Measurements from ENCODE around the gene ANKRD66.
"Not testable (repeated sequence)": the region's sequence is repeated elsewhere in the genome, so short reads cannot be mapped to it uniquely, and the experiment has no call there.

Gene ANKRD66

GRCh38 chr6:46756469-46757213 is 9.9 kb downstream of the ANKRD66 start:
- DNase-seq = peak; percentile 41

- DNase-seq = no peak
Measured at GRCh38 chr6:46757214-46757596, 10.5 kb downstream of the ANKRD66 start.

- no peak for DNase-seq
Measured at GRCh38 chr6:46758960-46759753, 12.4 kb downstream of the ANKRD66 start.

- no peak for DNase-seq
Measured at GRCh38 chr6:46760925-46761324, 14.2 kb downstream of the ANKRD66 start.

GRCh38 chr6:46763466-46763865 is 16.7 kb downstream of the ANKRD66 start:
- no peak for DNase-seq

GRCh38 chr6:46764280-46764679 is 17.5 kb downstream of the ANKRD66 start:
- DNase-seq = not testable (repeated sequence)

- no peak for DNase-seq
Measured at GRCh38 chr6:46764961-46765360, 18.2 kb downstream of the ANKRD66 start.

GRCh38 chr6:46772016-46772415 is 25.3 kb downstream of the ANKRD66 start:
- no peak for DNase-seq

GRCh38 chr6:46772762-46773161 is 26.0 kb downstream of the ANKRD66 start:
- peak; percentile 20 for DNase-seq

- DNase-seq = no peak
Measured at GRCh38 chr6:46773201-46773855, 26.6 kb downstream of the ANKRD66 start.

- DNase-seq = not testable (repeated sequence)
Measured at GRCh38 chr6:46774736-46775135, 28.0 kb downstream of the ANKRD66 start.

GRCh38 chr6:46776070-46776712 is 29.5 kb downstream of the ANKRD66 start:
- no peak for DNase-seq

- no peak for DNase-seq
Measured at GRCh38 chr6:46777476-46778346, 31.0 kb downstream of the ANKRD66 start.

GRCh38 chr6:46781478-46782378 is 35.0 kb downstream of the ANKRD66 start:
- DNase-seq = peak; percentile 52

- no peak for DNase-seq
Measured at GRCh38 chr6:46784535-46784934, 37.8 kb downstream of the ANKRD66 start.

GRCh38 chr6:46787871-46788540 is 41.3 kb downstream of the ANKRD66 start:
- no peak for DNase-seq

- no peak for DNase-seq
Measured at GRCh38 chr6:46788791-46789190, 42.1 kb downstream of the ANKRD66 start.

GRCh38 chr6:46789434-46790354 is 43.0 kb downstream of the ANKRD66 start:
- DNase-seq = no peak

GRCh38 chr6:46790355-46790874 is 43.7 kb downstream of the ANKRD66 start:
- no peak for DNase-seq

Data from right hindlimb (tissue), 1 donor.